CD4-positive, alpha-beta memory T cell (primary cell): Measurements from ENCODE around the gene CPHXL2. TPM values are rescaled to one million over a fixed set of nuclear protein-coding genes. Genes with fewer than 3 reads are reported as not detected.

ENCODE experiments used
- CTCF ChIA-PET: fragments of 350-600 bp; sonication (Branson Sonifier 250); formaldehyde crosslinking; loops from one replicate; lab custom pipeline; 2021; ENCODE audit warnings: inconsistent platforms; ENCODE audit not compliant: partially characterized antibody; lab: Charles Lee
- POLR2A ChIA-PET: fragments of 350-600 bp; sonication (Branson Sonifier 250); formaldehyde crosslinking; loops from one replicate; lab custom pipeline; 2021; ENCODE audit not compliant: partially characterized antibody; lab: Charles Lee
- DNase-seq, 5 donors: peaks; one replicate each; pipeline versions ENCODE4 v3.0.0 to v3.0.0-alpha.2; 2020 to 2022; ENCODE audit warnings: mixed read lengths in 1 of 5
- H3K27ac ChIP-seq: one replicate; pipeline ENCODE4 v1.7.0; 2013; ENCODE audit warnings: low read depth, low read length
- H3K27me3 ChIP-seq: 2 replicates; pipeline ENCODE4 v1.7.0; 2013; ENCODE audit warnings: mild to moderate bottlenecking, low read length, moderate library complexity; ENCODE audit not compliant: insufficient read depth
- H3K36me3 ChIP-seq: 2 replicates; pipeline ENCODE4 v1.7.0; 2013; ENCODE audit warnings: mild to moderate bottlenecking, low read length, moderate library complexity; ENCODE audit not compliant: insufficient read depth
- H3K4me1 ChIP-seq: 2 replicates; pipeline ENCODE4 v1.7.0; 2013; ENCODE audit warnings: mild to moderate bottlenecking, low read length, moderate library complexity; ENCODE audit not compliant: insufficient read depth
- H3K4me3 ChIP-seq, 2 donors: one replicate each; pipeline ENCODE4 v1.7.0; 2013; ENCODE audit warnings: low read length in 2 of 2, mild to moderate bottlenecking in 1 of 2
- H3K9me3 ChIP-seq, 2 donors: one replicate each; pipeline ENCODE4 v1.7.0; 2013; ENCODE audit warnings: low read length in 2 of 2, control low read depth in 1 of 2; ENCODE audit not compliant: control insufficient read depth in 1 of 2
- H3K27ac Mint-ChIP-seq, 7 donors: one replicate each; pipeline ENCODE4 v1.8.0; 2020 to 2021; ENCODE audit warnings: mixed read lengths in 7 of 7, mild to moderate bottlenecking in 6 of 7, inconsistent platforms in 3 of 7, moderate library complexity in 3 of 7
- H3K27me3 Mint-ChIP-seq, 2 donors: one replicate each; pipeline ENCODE4 v1.8.0; 2020 to 2021; ENCODE audit warnings: mixed read lengths in 2 of 2
- H3K36me3 Mint-ChIP-seq, 2 donors: one replicate each; pipeline ENCODE4 v1.8.0; 2020 to 2021; ENCODE audit warnings: mixed read lengths in 2 of 2, inconsistent platforms in 1 of 2, mild to moderate bottlenecking in 1 of 2
- H3K4me1 Mint-ChIP-seq, 4 donors: one replicate each; pipeline ENCODE4 v1.8.0; 2020 to 2021; ENCODE audit warnings: mixed read lengths in 4 of 4, mild to moderate bottlenecking in 1 of 4
- H3K4me3 Mint-ChIP-seq, 8 donors: one replicate each; pipeline ENCODE4 v1.8.0; 2020 to 2021; ENCODE audit warnings: mixed read lengths in 8 of 8, mild to moderate bottlenecking in 7 of 8, moderate library complexity in 6 of 8, inconsistent platforms in 3 of 8
- H3K9me3 Mint-ChIP-seq, 8 donors: one replicate each; pipeline ENCODE4 v1.8.0; 2020 to 2021; ENCODE audit warnings: mixed read lengths in 8 of 8, mild to moderate bottlenecking in 5 of 8, inconsistent platforms in 3 of 8, moderate library complexity in 1 of 8
- intact Hi-C: fragments of 100-400 bp; cut with micrococcal nuclease; formaldehyde crosslinking; loops from one replicate; pipeline ENCODE4 v1.15.1; 2023
- polyA plus RNA-seq, 2 donors: library from polyadenylated mRNA; unstranded; fragments of 300-500 nt; fragmentation: Illumina TruSeq; gene quantifications; one replicate each; pipeline ENCODE4 v1.2.3, GENCODE V29; 2021
- total RNA-seq, 2 experiments: library from RNA; stranded (reverse); gene quantifications; one replicate each; pipeline ENCODE4 v1.2.3, GENCODE V29; 2021

Gene CPHXL2
- total and polyA plus RNA-seq, 4 experiments from 2014 or later = not detected

GRCh38 chr16:75620326-75621169 is 56.3 kb downstream of the CPHXL2 start:
- Histone ChIP-seq H3K9me3 (no peaks in the 10 kb centered on the region), H3K4me3 (peak overlapping the region in 1 of 2 donors; percentile 1), H3K36me3 (peaks cover 5% of the 10 kb centered on the region), H3K27ac (peak overlapping the region; percentile 96), H3K27me3 (no peaks in the 10 kb centered on the region), H3K4me1 (peaks cover 70% of the 10 kb centered on the region)
- Mint-ChIP-seq H3K4me1 (peaks cover 41 to 81% (median 53%) of the 10 kb centered on the region in 4 donors), H3K27me3 (peaks cover 0 to 3% of the 10 kb centered on the region in 2 donors), H3K36me3 (peaks cover 23 to 47% of the 10 kb centered on the region in 2 donors), H3K9me3 (peaks cover 0 to 7% (median 0%) of the 10 kb centered on the region in 8 donors), H3K4me3 (peak overlapping the region; percentile 0 to 98 (median 97)), H3K27ac (peak overlapping the region; percentile 90 to 99 (median 98))
- intact Hi-C loops = loop anchor here (1.0 kb wide), 1 partner anchor 99 kb away; no protein-coding TSS in a partner anchor
- POLR2A ChIA-PET = interaction anchor here (0.9 to 9.6 kb wide), 7 partner anchors 10 to 104 kb away, joined by 3 to 293 read pairs (median 8); partner anchors contain the start of genes GABARAPL2, KARS1 and TERF2IP
- peak; percentile 59 to 88 (median 64) for DNase-seq
- CTCF ChIA-PET = interaction anchor here (0.6 to 3.3 kb wide), 16 partner anchors 9 to 156 kb away, joined by 3 to 19 read pairs (median 6); partner anchors contain the start of genes KARS1, TERF2IP, TMEM170A and TMEM231

- Mint-ChIP-seq H3K4me3 (peak overlapping the region in 1 of 8 donors; percentile 38), H3K27ac (peak overlapping the region in 6 of 7 donors; percentile 38 to 87 (median 54)), H3K27me3 (peaks cover 0 to 3% of the 10 kb centered on the region in 2 donors), H3K4me1 (peaks cover 42 to 81% (median 57%) of the 10 kb centered on the region in 4 donors), H3K9me3 (peaks cover 0 to 4% (median 0%) of the 10 kb centered on the region in 8 donors), H3K36me3 (peaks cover 30 to 50% of the 10 kb centered on the region in 2 donors)
- DNase-seq = no peak
- ChIA-PET CTCF (interaction anchor here (1.3 to 3.3 kb wide), 9 partner anchors 12 to 147 kb away, joined by 3 to 12 read pairs (median 5); partner anchors contain the start of genes GABARAPL2, KARS1 and TERF2IP), POLR2A (interaction anchor here (1.2 to 9.6 kb wide), 4 partner anchors 10 to 185 kb away, joined by 3 to 293 read pairs (median 37); partner anchors contain the start of genes CFDP1, GABARAPL2, KARS1 and TERF2IP)
- Histone ChIP-seq H3K27ac (no peak overlapping the region), H3K4me1 (peaks cover 81% of the 10 kb centered on the region), H3K27me3 (no peaks in the 10 kb centered on the region), H3K4me3 (no peak overlapping the region), H3K9me3 (no peaks in the 10 kb centered on the region), H3K36me3 (peaks cover 5% of the 10 kb centered on the region)
- intact Hi-C loops = no loop called here
Observed at GRCh38 chr16:75618780-75619179, 58.0 kb downstream of the CPHXL2 start.

GRCh38 chr16:75617121-75617520 is 59.7 kb downstream of the CPHXL2 start:
- H3K27me3 ChIP-seq = no peaks in the 10 kb centered on the region
- peaks cover 11% of the 10 kb centered on the region for H3K36me3 ChIP-seq
- Mint-ChIP-seq H3K27ac (peak overlapping the region; percentile 59 to 97 (median 94)), H3K36me3 (peaks cover 40 to 54% of the 10 kb centered on the region in 2 donors), H3K4me3 (peak overlapping the region; percentile 57 to 84 (median 74)), H3K4me1 (peaks cover 39 to 66% (median 52%) of the 10 kb centered on the region in 4 donors), H3K27me3 (no peaks in the 10 kb centered on the region), H3K9me3 (no peaks in the 10 kb centered on the region)
- H3K4me1 ChIP-seq = peaks cover 72% of the 10 kb centered on the region
- H3K9me3 ChIP-seq = no peaks in the 10 kb centered on the region
- no peak for DNase-seq
- ChIA-PET CTCF (interaction anchor here (1.3 to 3.3 kb wide), 2 partner anchors 10 to 100 kb away, joined by 3 to 12 read pairs; no protein-coding TSS in a partner anchor), POLR2A (interaction anchor here (1.7 to 9.6 kb wide), 3 partner anchors 31 to 51 kb away, joined by 3 to 293 read pairs (median 69); partner anchors contain the start of genes GABARAPL2, KARS1 and TERF2IP)
- intact Hi-C loops = no loop called here
- H3K27ac ChIP-seq = peak overlapping the region; percentile 57
- no peak overlapping the region for H3K4me3 ChIP-seq

- H3K4me3 Mint-ChIP-seq = peak overlapping the region; percentile 57 to 84 (median 74)
- CTCF ChIA-PET = interaction anchor here (1.2 to 2.2 kb wide), 7 partner anchors 10 to 383 kb away, joined by 3 to 11 read pairs (median 4); partner anchors contain the start of genes KARS1 and TERF2IP
- H3K9me3 Mint-ChIP-seq = no peaks in the 10 kb centered on the region
- intact Hi-C loops = no loop called here
- H3K36me3 Mint-ChIP-seq = peaks cover 42 to 55% of the 10 kb centered on the region in 2 donors
- peak overlapping the region; percentile 57 for H3K27ac ChIP-seq
- peaks cover 37 to 60% (median 48%) of the 10 kb centered on the region in 4 donors for H3K4me1 Mint-ChIP-seq
- peak overlapping the region; percentile 85 to 97 (median 94) for H3K27ac Mint-ChIP-seq
- H3K27me3 Mint-ChIP-seq = no peaks in the 10 kb centered on the region
- POLR2A ChIA-PET = interaction anchor here (0.9 to 9.6 kb wide), 5 partner anchors 9 to 151 kb away, joined by 3 to 293 read pairs (median 3); partner anchors contain the start of genes GABARAPL2, KARS1, TERF2IP and TMEM170A
- peak in 4 of 5 donors; percentile 28 to 51 (median 36) for DNase-seq
- H3K9me3 ChIP-seq = no peaks in the 10 kb centered on the region
- peaks cover 66% of the 10 kb centered on the region for H3K4me1 ChIP-seq
- H3K27me3 ChIP-seq = no peaks in the 10 kb centered on the region
- no peak overlapping the region for H3K4me3 ChIP-seq
- peaks cover 15% of the 10 kb centered on the region for H3K36me3 ChIP-seq
Observed at GRCh38 chr16:75616521-75617010, 60.2 kb downstream of the CPHXL2 start.

GRCh38 chr16:75615619-75616018 is 61.2 kb downstream of the CPHXL2 start:
- no peaks in the 10 kb centered on the region for H3K9me3 Mint-ChIP-seq
- intact Hi-C loops = no loop called here
- ChIA-PET POLR2A (interaction anchor here (0.9 to 9.6 kb wide), 5 partner anchors 8 to 150 kb away, joined by 3 to 293 read pairs (median 3); partner anchors contain the start of genes GABARAPL2, KARS1, TERF2IP and TMEM170A), CTCF (interaction anchor here (0.6 to 2.2 kb wide), 11 partner anchors 9 to 382 kb away, joined by 3 to 11 read pairs (median 4); partner anchors contain the start of genes KARS1 and TERF2IP)
- H3K36me3 Mint-ChIP-seq = peaks cover 42 to 53% of the 10 kb centered on the region in 2 donors
- H3K4me3 Mint-ChIP-seq = peak overlapping the region in 5 of 8 donors; percentile 59 to 84 (median 74)
- DNase-seq = no peak
- H3K4me3 ChIP-seq = no peak overlapping the region
- H3K27me3 ChIP-seq = no peaks in the 10 kb centered on the region
- H3K4me1 Mint-ChIP-seq = peaks cover 29 to 51% (median 40%) of the 10 kb centered on the region in 4 donors
- peaks cover 15% of the 10 kb centered on the region for H3K36me3 ChIP-seq
- peak overlapping the region; percentile 85 to 97 (median 94) for H3K27ac Mint-ChIP-seq
- H3K27me3 Mint-ChIP-seq = no peaks in the 10 kb centered on the region
- H3K4me1 ChIP-seq = peaks cover 57% of the 10 kb centered on the region
- H3K9me3 ChIP-seq = no peaks in the 10 kb centered on the region
- peak overlapping the region; percentile 57 for H3K27ac ChIP-seq

- Mint-ChIP-seq H3K27ac (peak overlapping the region in 6 of 7 donors; percentile 11 to 85 (median 38)), H3K4me1 (peaks cover 22 to 41% (median 32%) of the 10 kb centered on the region in 4 donors), H3K4me3 (peak overlapping the region in 2 of 8 donors; percentile 54 to 57), H3K27me3 (no peaks in the 10 kb centered on the region), H3K9me3 (no peaks in the 10 kb centered on the region), H3K36me3 (peaks cover 36 to 59% of the 10 kb centered on the region in 2 donors)
- Histone ChIP-seq H3K27ac (no peak overlapping the region), H3K4me3 (no peak overlapping the region), H3K4me1 (peaks cover 44% of the 10 kb centered on the region), H3K27me3 (no peaks in the 10 kb centered on the region), H3K9me3 (no peaks in the 10 kb centered on the region), H3K36me3 (peaks cover 18% of the 10 kb centered on the region)
- CTCF ChIA-PET = interaction anchor here (0.6 to 2.2 kb wide), 3 partner anchors 33 to 503 kb away, joined by 3 to 11 read pairs (median 5); partner anchors contain the start of genes KARS1 and TERF2IP
- intact Hi-C loops = no loop called here
- POLR2A ChIA-PET = interaction anchor here (1.1 to 9.6 kb wide), 3 partner anchors 17 to 47 kb away, joined by 3 to 293 read pairs (median 13); partner anchors contain the start of genes GABARAPL2, KARS1 and TERF2IP
- DNase-seq = no peak
Observed at GRCh38 chr16:75614066-75614897, 62.5 kb downstream of the CPHXL2 start.
